Upper lobe of left lung (tissue), 6 donors: Measurements from ENCODE around the gene XYLT1. TPM values are rescaled to one million over a fixed set of nuclear protein-coding genes. Genes with fewer than 3 reads are reported as not detected.
A peak's percentile ranks its signal among the peaks of the same experiment; 100 is the strongest.

Experiments used
- ATAC-seq, 2 donors: fragments of 200-7000 bp; cut with Tn5 transposase; one replicate each; pipeline ENCODE4 v1.9.1; 2022; ENCODE audit warnings: mild to moderate bottlenecking in 2 of 2, moderate library complexity in 2 of 2; ENCODE audit not compliant: low FRiP score in 2 of 2
- DNase-seq, 2 donors: peaks; one replicate each; pipeline ENCODE4 v3.0.0-alpha.2; 2019 to 2020
- H3K27ac ChIP-seq, 4 donors: fragments of 200-600 bp; sonication (generic); one replicate each; pipeline ENCODE4 v1.5.1; 2016 to 2019
- H3K27me3 ChIP-seq, 4 donors: fragments of 200-600 bp; sonication (generic); one replicate each; pipeline ENCODE4 v1.5.1; 2017 to 2019
- H3K36me3 ChIP-seq, 4 donors: fragments of 200-600 bp; sonication (generic); one replicate each; pipeline ENCODE4 v1.5.1; 2016 to 2019
- H3K4me1 ChIP-seq, 4 donors: fragments of 200-600 bp; sonication (generic); one replicate each; pipeline ENCODE4 v1.5.1; 2018 to 2019
- H3K4me3 ChIP-seq, 4 donors: fragments of 200-600 bp; sonication (generic); one replicate each; pipeline ENCODE4 v1.5.1; 2017 to 2019; ENCODE audit warnings: mild to moderate bottlenecking in 2 of 4, moderate library complexity in 1 of 4
- H3K9me3 ChIP-seq, 4 donors: fragments of 200-600 bp; sonication (generic); one replicate each; pipeline ENCODE4 v1.5.1; 2018 to 2019
- CTCF ChIP-seq, 6 experiments: fragments of 450-650 bp in 4 of 6; fragments of 200-600 bp in 2 of 6; sonication (generic) in 2 of 6; IDR thresholded peaks; one replicate each; pipeline ENCODE4 v1.5.1; 2016 to 2019; ENCODE audit warnings: antibody characterized with exemption in 6 of 6
- EP300 ChIP-seq, 4 donors: sonication (generic); formaldehyde crosslinking; IDR thresholded peaks; one replicate each; pipeline ENCODE4 v1.5.1; 2017; ENCODE audit warnings: antibody characterized with exemption in 4 of 4, control low read depth in 2 of 4
- POLR2A ChIP-seq, 4 donors: fragments of 450-650 bp; IDR thresholded peaks; one replicate each; pipeline ENCODE4 v1.5.1; 2016 to 2017; ENCODE audit warnings: antibody characterized with exemption in 4 of 4, mild to moderate bottlenecking in 2 of 4
- POLR2AphosphoS5 ChIP-seq, 2 donors: sonication (generic); formaldehyde crosslinking; IDR thresholded peaks; one replicate each; pipeline ENCODE4 v1.5.1; 2017; ENCODE audit warnings: antibody characterized with exemption in 2 of 2
- WGBS, 2 donors: methylation state at CpG; one replicate each; pipeline ENCODE4 v1.1.5; 2017 to 2018; 5-methylcytosine and 5-hydroxymethylcytosine counted together
- total RNA-seq, 6 donors: library from RNA; depleted of rRNA in 4 of 6; stranded (reverse); fragments of >200 nt in 4 of 6; gene quantifications; one replicate each; pipeline versions ENCODE4 v1.1.0 to v1.2.1, GENCODE V29; 2016 to 2021
- donor health status: DM: no; HTN: no; CAD: no; lungs with moderate emphysema.
- donor health status: DM: no; HTN: yes; CAD: no; lungs with severe emphysema.

XYLT1 gene
- total RNA-seq, 6 donors from 2014 or later, result 3.0 to 26.2 (median 6.8) TPM

- no peak overlapping the region for H3K4me3 ChIP-seq
- no peaks in the 10 kb centered on the region for H3K36me3 ChIP-seq
- ATAC-seq (no peak), DNase-seq (no peak)
- 88 to 89% methylated on average over 4 of the region's 4 CpGs for WGBS, 2 donors
- TF ChIP-seq POLR2AphosphoS5 (IDR thresholded peaks at IDR 0.05), result no peak
- TF ChIP-seq POLR2A (IDR thresholded peaks at IDR 0.05), result no peak
- no peak for TF ChIP-seq CTCF (IDR thresholded peaks at IDR 0.05)
- TF ChIP-seq EP300 (IDR thresholded peaks at IDR 0.05), result no peak
- H3K4me1 ChIP-seq, result peaks cover 0 to 12% (median 5%) of the 10 kb centered on the region in 4 donors
- H3K27me3 ChIP-seq, result no peaks in the 10 kb centered on the region
- H3K27ac ChIP-seq, result no peak overlapping the region
- no peaks in the 10 kb centered on the region for H3K9me3 ChIP-seq
These were observed 16.5 kb downstream of the XYLT1 start for GRCh38 chr16:17454162-17454730.

- H3K4me3 ChIP-seq, result no peak overlapping the region
These were observed 17.3 kb downstream of the XYLT1 start for GRCh38 chr16:17453364-17454038.

GRCh38 chr16:17452922-17453321 lies 17.8 kb downstream of the XYLT1 start:
- WGBS, 2 donors, result 80 to 89% methylated on average over 2 of the region's 2 CpGs
- Histone ChIP-seq H3K27ac (no peak overlapping the region), H3K4me1 (peaks cover 3 to 24% (median 15%) of the 10 kb centered on the region in 4 donors), H3K9me3 (no peaks in the 10 kb centered on the region), H3K4me3 (no peak overlapping the region), H3K36me3 (no peaks in the 10 kb centered on the region), H3K27me3 (no peaks in the 10 kb centered on the region)
- no peak for DNase-seq
- no peak for ATAC-seq
- TF ChIP-seq CTCF (IDR thresholded peaks at IDR 0.05) (no peak), EP300 (IDR thresholded peaks at IDR 0.05) (no peak), POLR2AphosphoS5 (IDR thresholded peaks at IDR 0.05) (no peak), POLR2A (IDR thresholded peaks at IDR 0.05) (no peak)

More at GRCh38 chr16:17453364-17454038, 17.3 kb downstream of the XYLT1 start:
- DNase-seq (no peak), ATAC-seq (no peak)
- no peak for TF ChIP-seq POLR2AphosphoS5 (IDR thresholded peaks at IDR 0.05)
- no peak for TF ChIP-seq POLR2A (IDR thresholded peaks at IDR 0.05)
- no peak for TF ChIP-seq CTCF (IDR thresholded peaks at IDR 0.05)
- TF ChIP-seq EP300 (IDR thresholded peaks at IDR 0.05), result no peak
- Histone ChIP-seq H3K27ac (no peak overlapping the region), H3K9me3 (no peaks in the 10 kb centered on the region), H3K4me1 (peaks cover 3 to 20% (median 9%) of the 10 kb centered on the region in 4 donors), H3K27me3 (no peaks in the 10 kb centered on the region), H3K36me3 (no peaks in the 10 kb centered on the region)
- 49% methylated on average over 8 of the region's 8 CpGs for WGBS, 2 donors

GRCh38 chr16:17451843-17452242 lies 18.9 kb downstream of the XYLT1 start:
- ATAC-seq, result peak in 1 of 2 donors; percentile 47

GRCh38 chr16:17450291-17450690 lies 20.5 kb downstream of the XYLT1 start:
- 80 to 93% methylated on average over 7 of the region's 7 CpGs for WGBS, 2 donors
- no peak for ATAC-seq

More at GRCh38 chr16:17451843-17452242, 18.9 kb downstream of the XYLT1 start:
- Histone ChIP-seq H3K4me1 (peaks cover 3 to 29% (median 18%) of the 10 kb centered on the region in 4 donors), H3K4me3 (no peak overlapping the region), H3K36me3 (no peaks in the 10 kb centered on the region), H3K27ac (peak overlapping the region in 1 of 4 donors; percentile 40), H3K9me3 (no peaks in the 10 kb centered on the region), H3K27me3 (no peaks in the 10 kb centered on the region)
- TF ChIP-seq POLR2AphosphoS5 (IDR thresholded peaks at IDR 0.05) (peak in 1 of 2 donors; percentile 23), POLR2A (IDR thresholded peaks at IDR 0.05) (no peak)
- WGBS, 2 donors, result 69 to 77% methylated on average over 3 of the region's 3 CpGs
- no peak for DNase-seq

More at GRCh38 chr16:17450291-17450690, 20.5 kb downstream of the XYLT1 start:
- H3K36me3 ChIP-seq, result no peaks in the 10 kb centered on the region
- TF ChIP-seq EP300 (IDR thresholded peaks at IDR 0.05) (no peak), POLR2AphosphoS5 (IDR thresholded peaks at IDR 0.05) (no peak), CTCF (IDR thresholded peaks at IDR 0.05) (no peak), POLR2A (IDR thresholded peaks at IDR 0.05) (no peak)
- no peak overlapping the region for H3K4me3 ChIP-seq
- DNase-seq, result no peak
- no peaks in the 10 kb centered on the region for H3K9me3 ChIP-seq
- no peak overlapping the region for H3K27ac ChIP-seq
- H3K27me3 ChIP-seq, result no peaks in the 10 kb centered on the region
- peaks cover 3 to 29% (median 18%) of the 10 kb centered on the region in 4 donors for H3K4me1 ChIP-seq
